Measurements from ENCODE around the gene VPS16.

DNA sequence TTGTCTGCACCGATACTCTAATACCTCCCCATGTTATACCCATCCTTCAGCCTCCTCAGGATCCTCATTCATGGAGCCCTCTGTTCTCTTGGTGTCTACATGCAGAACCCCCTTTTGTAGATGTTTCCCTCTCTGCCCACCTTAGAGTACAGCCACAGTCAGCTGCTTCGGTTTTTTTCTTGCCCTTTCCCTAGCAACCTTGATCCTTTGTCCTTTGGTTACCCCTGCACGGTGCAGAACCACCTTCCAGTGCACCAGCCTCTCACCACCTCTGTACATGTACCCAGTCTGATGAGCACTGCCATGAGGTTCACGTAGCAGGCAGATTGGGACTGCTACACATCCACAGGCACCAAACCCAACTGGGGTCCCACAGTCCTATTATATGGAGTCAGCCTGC is 7.3 kb downstream of the VPS16 start:
- TF ChIP-seq, protein P1, sequence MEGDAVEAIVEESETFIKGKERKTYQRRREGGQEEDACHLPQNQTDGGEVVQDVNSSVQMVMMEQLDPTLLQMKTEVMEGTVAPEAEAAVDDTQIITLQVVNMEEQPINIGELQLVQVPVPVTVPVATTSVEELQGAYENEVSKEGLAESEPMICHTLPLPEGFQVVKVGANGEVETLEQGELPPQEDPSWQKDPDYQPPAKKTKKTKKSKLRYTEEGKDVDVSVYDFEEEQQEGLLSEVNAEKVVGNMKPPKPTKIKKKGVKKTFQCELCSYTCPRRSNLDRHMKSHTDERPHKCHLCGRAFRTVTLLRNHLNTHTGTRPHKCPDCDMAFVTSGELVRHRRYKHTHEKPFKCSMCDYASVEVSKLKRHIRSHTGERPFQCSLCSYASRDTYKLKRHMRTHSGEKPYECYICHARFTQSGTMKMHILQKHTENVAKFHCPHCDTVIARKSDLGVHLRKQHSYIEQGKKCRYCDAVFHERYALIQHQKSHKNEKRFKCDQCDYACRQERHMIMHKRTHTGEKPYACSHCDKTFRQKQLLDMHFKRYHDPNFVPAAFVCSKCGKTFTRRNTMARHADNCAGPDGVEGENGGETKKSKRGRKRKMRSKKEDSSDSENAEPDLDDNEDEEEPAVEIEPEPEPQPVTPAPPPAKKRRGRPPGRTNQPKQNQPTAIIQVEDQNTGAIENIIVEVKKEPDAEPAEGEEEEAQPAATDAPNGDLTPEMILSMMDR (IDR thresholded peaks at IDR 0.05; ENCODE audit: low read depth, low read length, poor library complexity, severe bottlenecking), result no peak
- no peak for TF ChIP-seq EZH2phosphoT487 (IDR thresholded peaks at IDR 0.05; ENCODE audit: borderline replicate concordance, low read length)
